Left ventricle myocardium superior (tissue), 1 donor: ENCODE measurements around the gene REEP1. TPM values are rescaled to one million over a fixed set of nuclear protein-coding genes. Genes with fewer than 3 reads are reported as not detected.
"Not testable (repeated sequence)": the region's sequence is repeated elsewhere in the genome, so short reads cannot be mapped to it uniquely, and the experiment has no call there.

Source experiments
- ATAC-seq: fragments of 200-7000 bp; cut with Tn5 transposase; one replicate; pipeline ENCODE4 v1.9.1; 2020; ENCODE audit warnings: mild to moderate bottlenecking, moderate library complexity
- DNase-seq: peaks from one replicate; pipeline ENCODE4 v3.0.0-alpha.2; 2020
- intact Hi-C: fragments of 100-400 bp; cut with micrococcal nuclease; formaldehyde crosslinking; loops from one replicate; pipeline ENCODE4 v1.11.0; 2022
- total RNA-seq: library from RNA; stranded (reverse); fragmentation: NEBNext Ultra II Directional; extraction: Animal tissue kit (Norgen Biotek cat#: 25700); gene quantifications from one replicate; pipeline ENCODE4 v1.2.1, GENCODE V29; 2021
- donor health status: DM: no; HTN: yes; CAD: no; lungs with severe emphysema.

Gene REEP1
- total RNA-seq, 1 donor from 2014 or later = 21.3 TPM

DNA sequence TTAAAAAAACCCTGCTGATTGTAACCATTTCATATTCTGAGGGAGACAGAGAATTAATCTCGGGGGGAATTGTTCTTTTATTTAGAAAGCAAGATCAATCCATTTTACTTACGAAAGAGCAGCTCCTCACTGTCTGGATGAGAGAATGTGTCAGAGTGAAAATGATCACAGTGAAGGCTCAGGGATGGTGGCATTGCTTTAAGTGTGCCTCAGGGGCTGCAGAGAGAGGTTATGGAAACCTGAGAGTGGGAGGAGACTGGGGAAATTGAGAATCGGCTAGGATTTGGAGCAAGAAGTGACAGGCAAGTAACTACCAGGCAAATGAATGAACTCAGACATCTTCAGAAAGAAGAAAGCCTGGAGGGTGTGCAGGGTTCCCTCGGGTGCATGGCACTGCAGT is 104.0 kb downstream of the REEP1 start:
- DNase-seq (no peak), ATAC-seq (no peak)
- intact Hi-C loops = no loop called here

DNA sequence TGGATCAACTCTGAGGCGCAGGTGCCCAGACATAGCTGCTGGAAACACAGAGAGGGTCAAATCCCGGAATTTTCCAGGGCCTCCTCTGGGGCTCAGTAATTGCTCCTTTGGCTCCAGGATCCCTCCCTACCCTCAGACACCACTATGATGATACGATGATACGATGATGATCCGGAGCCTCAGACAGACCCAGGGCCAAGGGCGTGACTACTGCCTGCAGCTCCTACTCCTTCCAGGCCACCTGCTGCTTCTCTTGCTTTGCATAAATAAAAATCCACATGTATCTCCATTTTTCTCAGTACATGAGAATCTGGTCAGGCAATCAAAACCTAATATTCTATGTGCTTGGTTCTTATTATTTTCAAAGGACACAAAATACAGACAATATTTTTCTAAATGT is 104.5 kb downstream of the REEP1 start:
- no peak for DNase-seq
- intact Hi-C loops = no loop called here
- no peak for ATAC-seq

DNA sequence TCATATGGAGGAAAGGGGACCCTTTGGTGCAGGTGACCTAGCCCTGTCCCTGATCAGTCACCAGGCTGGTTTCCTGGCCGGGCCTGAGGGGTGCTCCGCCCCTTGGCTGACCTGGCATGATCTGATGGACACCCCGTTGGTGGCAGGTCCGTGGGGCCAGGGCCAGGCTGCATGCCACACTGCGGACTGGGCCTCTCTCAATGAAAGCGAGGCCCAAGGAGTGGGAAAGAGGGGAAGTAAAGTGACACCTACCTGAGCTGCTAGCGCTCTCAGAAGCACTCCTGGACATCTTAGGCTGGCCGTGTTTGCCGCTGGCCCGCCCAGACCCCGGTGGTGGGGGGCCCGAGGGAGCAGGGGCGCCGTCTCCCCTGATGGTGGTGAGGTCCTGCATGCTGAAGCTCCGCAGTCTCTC is 105.0 kb downstream of the REEP1 start:
- no peak for DNase-seq

DNA sequence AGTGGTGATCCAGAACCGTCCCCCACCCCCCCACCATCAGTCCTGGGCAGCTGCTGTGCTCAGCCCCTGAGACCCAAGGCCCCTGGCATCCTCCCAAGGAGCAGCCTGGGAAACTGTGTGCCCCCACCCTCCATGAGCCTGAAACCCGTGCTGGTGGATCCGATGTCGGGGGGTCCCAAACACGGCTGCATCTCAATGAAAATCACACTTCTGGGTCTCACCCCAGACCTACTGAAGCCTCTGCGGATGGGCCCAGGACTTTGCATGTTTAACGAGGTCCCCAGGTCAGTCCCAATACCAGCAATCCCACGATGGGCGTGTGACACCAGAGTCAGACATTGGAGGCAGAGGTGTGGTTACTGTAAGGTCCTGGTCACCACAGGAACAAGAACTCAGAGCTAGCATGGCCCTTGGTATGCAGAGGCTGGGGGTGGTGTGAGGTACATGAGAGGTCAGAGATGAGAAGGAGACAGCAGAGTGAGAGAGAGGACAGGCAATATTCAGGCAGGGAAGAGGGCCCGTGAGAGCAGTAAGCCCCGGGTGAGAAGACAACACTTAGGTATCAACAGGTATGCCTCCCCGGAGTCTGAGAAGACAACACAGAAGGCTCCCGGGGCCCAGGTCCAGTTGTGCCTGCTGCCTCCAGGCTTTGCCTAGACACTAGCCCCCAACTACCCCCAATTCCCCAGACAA is 105.6 kb downstream of the REEP1 start:
- no peak for DNase-seq
- intact Hi-C loops = no loop called here
- no peak for ATAC-seq

More for the DNA sequence above, 105.0 kb downstream of the REEP1 start:
- ATAC-seq = no peak
- intact Hi-C loops = no loop called here

DNA sequence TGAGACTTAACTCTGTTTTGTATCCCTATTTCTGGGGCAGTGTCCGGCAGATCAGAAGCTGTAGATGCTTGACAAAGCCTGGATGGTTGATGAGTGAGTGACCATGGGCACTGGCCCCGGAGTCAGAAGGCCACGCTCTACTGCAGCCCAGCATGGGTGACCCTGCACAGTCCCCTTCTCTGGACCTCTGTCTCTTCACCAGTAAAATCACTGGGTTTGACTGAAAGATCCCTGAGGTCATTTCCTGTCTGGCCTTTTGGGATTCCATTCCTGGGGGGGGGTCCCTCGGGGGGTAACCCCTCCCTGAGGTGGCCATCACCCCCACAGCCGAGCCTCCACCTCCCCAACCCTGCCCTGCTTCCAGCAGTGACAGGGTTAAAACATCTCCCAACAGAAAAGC is 106.5 kb downstream of the REEP1 start:
- no peak for ATAC-seq
- DNase-seq = no peak

DNA sequence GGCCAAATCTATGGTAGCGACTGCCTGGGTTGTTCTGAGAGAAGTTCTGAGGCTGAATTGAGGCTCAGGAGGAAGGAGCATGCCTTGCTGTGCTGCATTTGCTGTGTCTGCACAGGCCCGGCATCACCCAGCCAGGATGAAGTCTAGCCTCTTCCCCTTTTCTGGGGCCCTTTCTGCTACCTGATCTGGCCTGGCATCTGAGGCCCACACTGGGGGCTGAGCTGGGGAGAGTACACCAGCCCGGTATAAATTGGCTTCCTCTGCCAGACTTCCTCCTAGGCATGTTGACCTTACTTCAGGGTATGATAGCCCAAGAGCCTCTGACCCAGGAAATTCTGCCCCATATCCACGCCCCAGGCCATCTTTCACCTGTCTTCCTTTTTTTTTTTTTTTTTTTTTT is 108.2 kb downstream of the REEP1 start:
- intact Hi-C loops = no loop called here
- ATAC-seq (no peak), DNase-seq (no peak)

More for the DNA sequence above, 106.5 kb downstream of the REEP1 start:
- intact Hi-C loops = no loop called here

DNA sequence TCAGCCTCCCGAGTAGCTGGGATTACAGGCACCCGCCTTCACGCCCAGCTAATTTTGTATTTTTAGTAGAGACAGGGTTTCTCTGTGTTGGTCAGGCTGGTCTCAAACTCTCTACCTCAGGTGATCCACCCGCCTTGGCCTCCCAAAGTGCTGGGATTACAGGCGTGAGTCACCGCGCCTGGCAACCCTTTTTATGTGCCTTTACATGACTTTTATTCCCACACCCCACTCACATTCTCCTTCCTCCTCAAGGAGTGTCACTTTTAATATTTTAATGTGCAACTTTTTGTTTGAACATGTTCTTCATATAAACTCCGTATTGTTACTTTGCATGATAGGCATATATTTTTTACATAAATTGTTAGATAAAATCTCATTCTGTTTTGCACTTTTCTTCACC is 108.9 kb downstream of the REEP1 start:
- DNase-seq, ATAC-seq, intact Hi-C loops: not testable (repeated sequence)

DNA sequence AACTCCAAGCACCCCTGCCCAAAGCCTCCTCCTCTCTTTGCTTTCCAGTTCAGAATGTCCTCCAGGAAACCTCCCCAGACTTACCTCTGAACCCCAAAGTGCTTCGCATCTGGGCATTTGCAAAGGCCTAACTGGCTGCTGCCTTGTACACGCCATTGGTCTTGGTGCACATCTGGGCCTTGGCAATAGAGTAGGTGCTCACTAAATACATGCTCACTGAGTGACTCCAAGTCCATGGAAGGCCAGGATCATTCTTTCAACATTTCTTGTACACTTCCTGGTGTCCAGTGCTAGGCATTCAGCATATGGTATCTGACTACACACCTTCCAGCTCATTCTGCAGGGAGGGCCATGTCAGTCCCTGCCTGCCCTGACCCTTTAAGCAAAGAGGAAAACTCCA is 109.7 kb downstream of the REEP1 start:
- DNase-seq (no peak), ATAC-seq (no peak)
- intact Hi-C loops = no loop called here

DNA sequence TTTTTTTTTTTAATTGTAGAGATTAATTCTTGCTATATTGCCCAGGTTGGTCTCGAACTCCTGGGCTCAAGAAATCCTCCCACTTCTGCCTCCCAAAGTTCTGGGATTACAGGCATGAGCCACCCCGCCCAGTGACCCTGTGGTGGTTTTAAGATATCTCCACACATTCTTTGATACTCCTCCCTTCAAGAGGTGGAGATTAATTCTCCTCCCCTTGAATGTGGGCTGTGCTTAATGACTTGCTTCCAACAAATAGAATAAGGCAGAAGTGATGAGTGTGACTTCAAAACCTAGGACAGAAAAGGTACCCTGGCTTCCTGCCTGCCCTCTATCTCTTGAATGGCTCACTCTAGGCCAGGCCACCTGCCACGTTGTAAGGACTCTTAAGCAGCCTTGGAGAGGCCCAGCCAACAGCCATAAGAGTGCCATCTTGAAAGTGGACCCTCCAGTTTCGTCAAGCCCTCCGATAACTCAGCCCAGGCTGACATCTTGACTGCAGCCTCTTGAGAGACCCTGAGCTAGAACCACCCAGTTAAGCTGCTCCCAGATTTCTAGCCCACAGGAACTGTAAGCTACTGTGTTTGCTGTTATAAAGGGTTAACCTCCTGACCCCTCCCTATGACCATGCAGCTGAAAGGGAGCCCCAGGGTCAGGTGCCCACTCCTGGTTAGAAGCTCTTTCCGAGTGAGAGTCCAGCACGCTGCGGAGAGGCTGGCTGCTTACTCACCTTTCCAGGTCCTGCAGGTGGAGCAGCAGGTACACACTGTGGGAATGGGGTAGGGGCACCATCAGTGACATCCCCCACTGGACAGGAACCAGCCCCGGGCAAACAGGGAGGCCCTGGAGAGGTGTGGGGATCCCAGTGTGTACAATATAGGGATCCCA is 110.5 kb downstream of the REEP1 start:
- intact Hi-C loops = no loop called here
- ATAC-seq (peak; percentile 2), DNase-seq (no peak)

DNA sequence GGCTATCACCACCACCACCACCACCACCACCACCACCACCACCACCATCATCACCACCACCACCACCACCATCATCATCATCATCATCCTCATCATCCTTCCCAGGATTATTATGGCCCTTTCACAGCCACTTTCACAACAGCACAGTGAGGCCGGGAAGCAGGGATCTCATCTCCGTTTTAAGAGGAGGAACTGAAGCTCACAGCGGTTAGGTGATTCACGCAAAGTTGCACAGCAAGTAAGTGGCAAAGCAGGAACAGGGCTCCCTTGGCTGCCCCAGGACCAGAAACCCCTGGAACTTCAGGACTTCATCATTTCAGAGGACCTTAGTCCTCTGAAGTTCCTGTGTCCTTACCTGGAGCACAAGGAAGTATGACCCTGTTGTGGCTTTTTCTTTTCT is 111.4 kb downstream of the REEP1 start:
- ATAC-seq (no peak), DNase-seq (no peak)
- intact Hi-C loops = no loop called here

DNA sequence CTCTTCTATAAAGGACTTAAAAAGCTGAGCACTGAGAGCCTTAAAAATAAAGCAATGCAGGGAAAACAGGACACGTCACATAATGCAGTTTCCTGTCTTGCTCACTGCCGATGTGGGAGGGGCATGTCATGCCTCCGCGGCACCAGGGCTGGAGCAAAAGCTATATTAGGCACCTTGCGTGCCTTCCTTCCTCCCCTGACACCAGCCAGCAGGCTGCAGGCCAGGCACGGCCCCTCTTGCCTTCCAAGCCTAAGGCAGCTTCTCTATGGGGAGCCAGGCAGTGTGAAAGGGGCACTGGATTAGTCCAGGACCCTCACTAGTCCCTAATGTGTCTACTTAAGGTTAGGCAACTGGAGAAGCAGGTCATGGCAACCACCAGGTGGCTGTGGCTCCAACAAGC is 111.8 kb downstream of the REEP1 start:
- intact Hi-C loops = no loop called here

DNA sequence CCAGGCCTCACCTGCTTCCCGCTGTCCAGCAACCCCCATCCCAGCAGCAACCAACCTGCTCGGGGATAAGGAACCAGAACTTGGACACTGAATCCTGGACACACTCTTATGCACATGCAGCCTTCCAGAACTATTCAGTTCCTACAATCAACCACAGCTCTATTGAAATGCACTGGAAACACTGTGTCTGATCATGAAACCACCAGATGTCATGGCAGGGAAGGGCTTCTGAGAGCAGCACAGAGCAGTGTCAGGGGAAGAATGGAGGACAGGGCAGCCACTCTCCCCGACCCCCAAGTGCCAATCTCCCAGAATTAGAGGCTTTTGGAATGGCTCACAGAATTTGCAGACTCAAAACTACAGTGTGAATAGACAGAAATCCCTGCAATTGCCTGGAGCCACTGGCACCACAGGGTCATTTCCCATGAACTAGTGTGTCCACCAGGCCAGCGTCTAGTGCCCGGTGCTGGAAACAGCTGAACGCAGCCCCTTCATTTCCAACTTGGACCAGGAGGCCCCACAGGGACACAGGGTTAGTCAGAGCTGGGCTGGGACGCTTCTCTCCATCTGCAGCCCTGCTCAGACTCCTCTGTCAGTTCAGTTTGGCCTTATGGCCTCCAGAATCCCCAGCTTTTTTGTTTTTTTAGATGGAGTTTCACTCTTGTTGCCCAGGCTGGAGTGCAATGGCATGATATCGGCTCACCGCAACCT is 112.6 kb downstream of the REEP1 start:
- intact Hi-C loops = loop anchor here (5.0 kb wide), 1 partner anchor 143 kb away; no protein-coding TSS in a partner anchor
- ATAC-seq (peak; percentile 4), DNase-seq (no peak)

More for the DNA sequence above, 111.8 kb downstream of the REEP1 start:
- ATAC-seq (peak; percentile 85), DNase-seq (peak; percentile 87)

DNA sequence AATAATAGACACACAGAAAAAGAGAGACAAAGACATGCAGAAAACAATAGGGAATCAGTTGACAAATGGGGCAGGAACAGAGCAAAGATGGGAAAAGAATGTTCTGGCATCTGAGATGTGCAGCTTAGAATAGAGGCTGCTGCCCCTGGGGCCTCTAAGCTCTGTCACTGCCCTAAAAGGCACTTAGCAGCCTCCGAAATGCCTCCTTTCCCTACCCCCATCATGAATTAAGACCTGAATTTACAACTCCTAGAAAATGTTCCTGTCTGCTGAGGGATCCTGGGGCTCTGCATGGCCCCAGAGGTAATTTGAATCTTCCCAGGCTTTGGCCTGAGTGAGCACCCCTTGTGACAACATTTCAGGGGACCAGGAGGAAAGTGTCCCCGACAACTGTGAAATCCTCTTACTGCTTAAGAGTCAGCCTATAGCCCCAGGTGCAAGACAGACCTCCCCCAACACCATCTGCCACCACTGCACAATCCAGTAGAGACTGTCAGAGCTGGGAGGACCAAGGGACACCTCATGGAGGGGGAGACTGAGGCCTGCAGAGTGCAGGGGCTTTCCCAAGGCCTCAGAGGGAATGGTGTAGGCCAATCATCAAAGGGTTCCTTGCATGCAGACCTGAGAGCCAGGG is 113.4 kb downstream of the REEP1 start:
- intact Hi-C loops = loop anchor here (5.0 kb wide), 1 partner anchor 143 kb away; no protein-coding TSS in a partner anchor
- DNase-seq = no peak
- peak; percentile 4 for ATAC-seq

DNA sequence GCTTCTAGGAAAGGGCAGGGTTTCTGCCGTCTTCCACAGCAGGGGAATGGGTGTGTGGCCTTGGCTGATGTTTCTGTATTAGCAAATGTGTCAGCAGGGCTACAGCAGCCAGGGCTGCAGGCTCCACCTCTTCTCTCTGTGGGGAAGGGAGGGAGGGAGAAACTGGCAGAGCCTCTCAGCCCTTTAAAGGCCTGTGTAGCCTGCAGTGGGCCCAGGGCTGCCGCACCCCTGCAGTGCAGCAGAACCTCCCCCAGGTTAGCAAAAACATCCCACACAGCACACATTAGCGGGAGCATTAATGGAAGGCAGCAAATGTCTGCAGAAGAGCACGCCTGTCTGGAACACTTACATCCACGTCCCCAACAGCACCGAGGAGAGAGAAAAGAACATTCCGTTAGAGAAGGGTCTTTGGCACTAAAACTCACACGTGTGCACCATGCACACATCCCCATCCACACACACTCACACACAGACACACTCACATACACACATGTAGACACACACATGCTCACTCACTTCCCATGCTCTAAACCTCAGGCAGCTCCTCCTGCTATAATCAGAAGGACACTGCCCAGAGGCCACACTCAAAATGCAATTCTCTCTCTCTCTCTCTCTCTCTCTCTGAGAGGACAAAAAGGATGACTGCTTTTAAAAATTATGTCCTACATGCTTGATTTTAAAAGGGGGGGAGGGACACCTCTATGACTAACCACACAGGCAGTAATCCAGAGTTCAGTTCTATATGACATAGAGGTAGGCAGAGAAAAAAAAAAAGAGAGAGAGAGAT is 114.1 kb downstream of the REEP1 start:
- DNase-seq (peak; percentile 78), ATAC-seq (peak; percentile 86)
- intact Hi-C loops = loop anchor here (5.0 kb wide), 1 partner anchor 144 kb away; no protein-coding TSS in a partner anchor

DNA sequence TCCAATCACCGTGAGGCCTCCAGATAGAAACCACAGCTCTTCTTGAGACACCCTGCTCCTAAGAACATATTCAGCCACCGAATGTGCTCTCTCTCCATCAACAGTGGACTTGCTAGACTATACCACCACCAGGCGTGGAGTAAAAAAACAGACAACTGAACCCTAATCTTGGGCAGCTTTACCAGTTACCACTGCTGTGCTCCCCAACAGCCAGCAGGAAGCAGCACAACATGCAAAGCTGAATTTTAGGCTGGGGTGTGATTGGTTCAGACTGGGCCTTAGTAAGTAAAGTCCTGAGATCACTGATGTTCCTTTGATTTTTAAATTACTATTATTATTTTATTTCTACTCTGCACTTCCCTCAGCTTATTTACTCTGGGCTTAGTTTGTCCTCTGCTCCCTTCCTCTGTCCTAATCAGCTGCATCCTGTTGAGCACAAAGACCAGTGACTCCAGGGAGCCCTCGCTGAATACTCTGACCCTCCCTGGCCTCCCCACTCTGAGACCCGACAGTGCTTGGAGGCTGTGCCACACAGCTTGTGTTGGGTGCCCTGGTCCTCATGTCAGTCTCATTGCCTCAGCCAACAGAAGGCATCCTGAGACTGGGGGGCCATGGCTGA is 116.3 kb downstream of the REEP1 start:
- intact Hi-C loops = loop anchor here (5.0 kb wide), 1 partner anchor 146 kb away; no protein-coding TSS in a partner anchor
- DNase-seq = no peak
- no peak for ATAC-seq

DNA sequence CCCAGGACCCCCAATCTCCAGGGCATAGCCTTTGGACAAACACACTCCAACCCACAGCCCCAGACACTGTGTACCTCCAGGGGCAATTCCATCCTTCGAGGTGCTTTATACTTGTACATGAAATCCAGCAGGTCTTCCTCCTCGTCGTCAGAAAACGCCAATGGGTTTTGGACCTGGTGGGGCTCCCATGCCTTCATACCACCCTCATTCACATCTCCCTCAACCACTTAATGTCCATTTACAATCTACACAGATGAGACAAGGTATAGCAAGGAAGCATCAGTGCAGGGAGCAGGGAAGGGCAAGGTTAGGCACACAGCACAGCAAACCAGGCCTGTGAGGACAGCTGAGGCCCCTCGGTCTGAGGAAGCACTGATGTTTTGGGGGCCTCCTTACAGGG is 117.5 kb downstream of the REEP1 start:
- no peak for DNase-seq
- ATAC-seq = no peak
- intact Hi-C loops = loop anchor here (5.0 kb wide), 1 partner anchor 147 kb away; no protein-coding TSS in a partner anchor

DNA sequence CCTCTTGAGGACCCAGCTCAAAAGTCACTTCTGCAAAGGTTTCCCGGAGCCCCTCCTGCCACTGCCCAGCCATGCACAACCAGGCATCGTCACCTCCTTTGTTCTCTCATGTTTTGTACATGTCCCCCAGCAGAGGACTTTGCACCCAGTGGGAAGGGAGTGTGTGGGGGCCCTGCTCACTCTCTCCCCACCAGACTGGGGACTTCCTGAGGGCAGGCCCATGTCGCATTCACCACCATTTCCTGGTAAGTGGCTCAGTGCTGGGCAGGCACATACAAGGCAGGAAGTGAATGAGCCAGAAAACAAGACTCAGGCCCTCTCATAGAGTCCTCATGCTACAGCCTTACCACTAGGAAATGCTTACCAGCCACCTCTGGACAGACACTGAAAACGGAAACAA is 119.3 kb downstream of the REEP1 start:
- intact Hi-C loops = no loop called here
- ATAC-seq = no peak

More for the DNA sequence above, 119.3 kb downstream of the REEP1 start:
- DNase-seq = no peak
